IPS-NIHi7 (cell line): ENCODE data around the gene PRICKLE1.
"Not testable (repeated sequence)": the region's sequence is repeated elsewhere in the genome, so short reads cannot be mapped to it uniquely, and the experiment has no call there.

ENCODE experiments used
- DNase-seq: peaks from one replicate; pipeline ENCODE4 v3.0.0; 2012; ENCODE audit warnings: mixed read lengths; ENCODE audit errors: extremely low spot score

Gene PRICKLE1

DNA sequence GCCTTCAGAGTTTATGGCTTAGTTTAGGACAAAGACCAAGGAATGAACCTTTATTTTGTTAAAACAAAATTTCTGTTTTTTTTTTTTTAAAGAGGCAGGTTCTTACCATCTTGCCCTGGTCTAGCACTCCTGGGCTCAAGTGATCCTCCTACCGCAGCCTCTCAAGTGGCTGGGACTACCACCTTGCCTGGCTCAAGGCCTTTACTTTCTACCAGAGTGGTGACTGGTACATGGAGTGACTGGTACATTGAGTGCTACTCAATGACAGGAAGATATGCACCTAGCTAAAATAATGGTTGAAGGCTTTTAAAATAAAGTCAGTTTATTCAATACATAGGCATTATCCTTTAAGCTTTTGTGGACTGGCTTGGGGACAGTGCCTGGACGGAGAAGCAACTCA is 32.6 kb downstream of the PRICKLE1 start:
- DNase-seq: no peak

GRCh38 chr12:42552822-42553221 is 36.7 kb downstream of the PRICKLE1 start:
- no peak for DNase-seq

DNA sequence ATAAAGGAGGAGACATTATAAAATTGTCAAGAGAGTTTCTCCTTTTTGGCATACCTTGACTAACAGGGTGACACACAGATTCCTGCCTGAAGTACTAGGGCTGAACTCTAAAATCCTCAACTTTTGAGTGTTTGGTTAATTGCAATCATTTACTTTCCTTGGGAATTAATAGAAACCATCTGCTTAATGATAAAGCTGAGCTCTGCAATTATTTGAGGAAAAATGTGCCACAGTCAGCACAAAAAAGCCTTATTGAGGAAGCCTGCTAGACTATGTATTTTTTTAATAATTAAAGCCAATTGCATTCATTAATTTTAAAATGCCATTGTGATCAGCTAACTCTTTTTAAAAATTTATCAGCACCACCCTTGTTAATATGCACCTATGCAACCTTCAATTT is 38.7 kb downstream of the PRICKLE1 start:
- no peak for DNase-seq

DNA sequence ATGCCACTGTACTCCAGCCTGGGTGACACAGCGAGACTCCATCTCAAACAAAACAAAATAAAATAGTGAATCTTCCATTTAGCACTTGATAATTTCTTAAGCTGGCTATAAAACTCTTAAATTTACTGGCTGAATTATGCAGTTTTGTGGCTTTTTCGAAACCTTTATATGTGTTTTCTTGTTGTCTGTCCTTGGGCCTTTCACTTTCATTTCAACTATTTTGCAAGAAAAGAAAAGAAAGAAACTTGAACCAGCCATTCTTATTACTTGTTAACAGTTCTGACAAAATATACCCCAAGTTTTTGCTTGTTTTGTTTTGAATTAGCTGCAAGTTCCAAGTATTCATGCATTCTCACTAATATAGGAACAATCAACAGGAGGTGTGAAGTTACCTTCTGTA is 42.8 kb downstream of the PRICKLE1 start:
- DNase-seq: no peak

- no peak for DNase-seq
Observed at GRCh38 chr12:42541965-42542364, 47.6 kb downstream of the PRICKLE1 start.

DNA sequence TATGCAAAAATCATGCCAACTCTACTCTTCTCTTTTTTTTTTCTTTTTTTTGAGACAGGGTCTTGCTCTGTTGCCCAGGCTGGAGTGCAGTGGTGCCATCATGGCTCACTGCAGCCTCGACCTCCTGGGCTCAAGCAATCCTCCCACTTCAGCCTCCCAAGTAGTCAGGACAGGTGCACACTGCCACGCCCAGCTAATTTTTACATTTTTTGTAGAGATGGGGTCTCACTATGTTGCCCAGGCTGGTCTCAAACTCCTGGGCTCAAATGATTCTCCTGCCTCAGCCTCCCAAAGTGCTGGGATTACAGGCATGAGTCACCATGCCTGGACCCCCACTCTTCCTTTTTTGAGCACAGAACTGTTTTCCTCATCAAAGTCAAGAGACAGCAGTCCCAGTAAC is 48.2 kb downstream of the PRICKLE1 start:
- not testable (repeated sequence) for DNase-seq

GRCh38 chr12:42539696-42540095 is 49.9 kb downstream of the PRICKLE1 start:
- DNase-seq: no peak

DNA sequence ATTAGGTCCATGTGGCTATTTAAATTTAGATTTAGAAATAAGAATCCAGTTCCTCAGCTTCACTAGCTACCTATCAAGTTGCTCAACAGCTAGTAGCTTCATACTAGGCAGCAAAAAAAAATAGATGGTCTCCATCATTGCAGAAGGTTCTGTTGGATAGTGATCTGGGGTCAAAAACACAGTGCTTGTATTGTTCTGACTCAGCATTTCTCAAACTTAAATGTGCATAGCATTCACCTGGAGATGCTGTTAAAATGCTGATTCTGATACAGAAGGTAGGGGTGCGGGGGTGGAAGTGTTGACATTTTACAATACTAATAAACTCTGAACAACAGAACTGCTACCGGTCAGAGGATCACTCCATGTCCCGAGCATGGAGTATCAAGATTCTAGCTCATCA is 51.3 kb downstream of the PRICKLE1 start:
- no peak for DNase-seq

DNA sequence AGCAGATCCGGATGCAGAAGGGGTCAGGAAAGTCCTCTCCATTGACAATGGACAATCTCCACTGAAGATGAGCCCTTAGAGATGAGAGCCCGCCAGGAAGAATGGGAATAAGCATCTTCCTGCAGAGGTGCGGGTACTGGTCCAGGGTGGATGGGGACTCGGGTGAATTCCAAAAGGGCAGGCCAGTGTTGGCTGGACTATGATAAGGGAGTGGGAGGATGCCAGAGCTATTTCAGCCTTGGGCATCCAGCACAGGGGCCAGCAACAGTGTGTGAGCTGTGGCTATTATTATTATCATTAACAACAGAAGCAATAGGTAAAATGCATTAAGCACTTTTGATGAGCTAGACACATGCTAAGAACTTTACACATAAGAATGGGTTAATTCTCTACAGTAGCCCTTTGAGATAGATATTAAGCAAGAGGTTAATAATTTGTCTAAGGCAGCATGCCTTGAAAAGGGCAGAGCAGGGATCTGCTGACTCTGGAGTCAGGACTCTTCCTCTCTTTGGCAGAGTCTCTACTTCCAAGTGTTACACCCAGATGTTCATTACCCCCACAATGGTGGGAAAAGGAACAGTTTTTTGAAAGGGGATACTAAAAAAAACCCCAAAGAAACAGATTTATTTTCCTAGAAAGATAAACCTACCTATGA is 55.2 kb downstream of the PRICKLE1 start:
- DNase-seq: no peak

GRCh38 chr12:42530284-42530683 is 59.3 kb downstream of the PRICKLE1 start:
- no peak for DNase-seq

- DNase-seq: no peak
Observed at GRCh38 chr12:42525444-42525843, 64.1 kb downstream of the PRICKLE1 start.

DNA sequence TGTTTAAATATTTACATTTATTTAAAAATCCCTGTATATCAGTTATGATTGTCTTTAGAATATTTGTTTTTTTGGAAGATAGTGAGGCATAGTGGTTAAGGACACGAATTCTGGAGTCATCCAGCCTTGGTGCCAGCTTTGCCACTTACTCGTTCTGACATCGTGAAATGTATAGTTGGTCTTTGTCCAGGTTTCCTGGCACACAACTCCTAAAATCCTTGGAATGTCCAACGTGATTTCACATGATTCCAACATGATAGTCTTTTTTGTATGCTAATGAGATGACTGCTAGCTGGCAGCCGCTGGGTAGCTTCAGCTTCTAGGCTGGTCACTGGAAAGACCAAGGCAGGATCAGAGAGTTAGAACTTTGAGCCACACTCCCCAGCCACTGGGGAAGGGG is 64.8 kb downstream of the PRICKLE1 start:
- no peak for DNase-seq

DNA sequence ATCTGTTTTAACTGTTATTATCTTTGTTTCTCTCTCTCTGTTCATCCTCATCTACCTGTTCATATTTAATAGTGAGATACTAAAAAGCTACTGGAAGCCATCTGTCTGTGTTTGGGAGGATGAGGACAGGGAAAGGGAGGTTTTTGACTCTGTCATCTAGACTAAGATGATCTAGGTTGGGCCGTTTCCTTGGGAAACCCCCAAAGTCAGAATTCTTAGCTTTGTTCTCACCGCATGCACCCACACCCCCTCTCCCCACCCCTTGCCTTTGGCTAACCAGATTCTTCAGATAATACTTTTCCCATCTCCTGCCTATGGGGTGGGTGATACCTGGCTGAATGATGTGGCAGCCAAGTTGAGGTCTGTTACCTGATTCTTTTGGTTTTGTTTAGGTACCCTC is 73.0 kb downstream of the PRICKLE1 start:
- DNase-seq: no peak

DNA sequence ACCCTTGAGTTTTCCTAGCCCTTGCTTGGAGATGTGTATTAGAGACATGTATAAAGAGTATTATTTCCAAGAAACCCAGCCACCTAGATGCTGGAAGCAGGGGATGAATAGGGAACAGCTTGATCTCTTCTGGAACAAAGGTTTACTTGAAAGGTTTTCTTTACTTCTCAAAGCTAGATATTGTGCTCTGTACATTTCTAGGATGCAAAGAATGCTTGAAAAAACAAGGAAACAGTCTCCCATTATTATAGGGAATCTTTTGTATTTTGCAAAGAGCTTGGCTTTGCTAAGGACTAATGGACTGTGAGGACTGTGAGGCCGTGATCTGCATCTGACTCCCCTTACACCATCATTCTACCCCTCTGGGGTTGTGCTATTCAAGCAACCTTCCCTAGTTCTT is 77.9 kb downstream of the PRICKLE1 start:
- no peak for DNase-seq

DNA sequence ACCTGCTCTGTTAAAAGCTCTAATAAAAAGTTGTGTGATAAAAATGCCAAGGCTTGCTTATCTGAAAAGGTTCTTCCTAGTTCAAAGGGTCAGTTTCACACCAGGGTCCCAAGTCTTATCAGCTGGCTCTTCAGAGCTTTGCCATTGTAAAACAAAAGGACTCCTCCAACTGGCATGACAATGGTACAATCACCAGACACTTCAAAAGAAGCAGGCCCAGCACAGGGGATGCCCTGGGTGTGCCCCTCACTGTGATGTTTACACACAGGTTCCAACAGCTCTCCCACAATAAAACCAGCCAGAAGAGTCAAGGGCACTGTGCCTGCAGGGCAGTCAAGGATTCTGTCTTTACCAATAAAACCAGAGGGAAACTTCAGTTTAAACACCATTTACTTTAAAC is 78.7 kb downstream of the PRICKLE1 start:
- DNase-seq: peak; percentile 34

DNA sequence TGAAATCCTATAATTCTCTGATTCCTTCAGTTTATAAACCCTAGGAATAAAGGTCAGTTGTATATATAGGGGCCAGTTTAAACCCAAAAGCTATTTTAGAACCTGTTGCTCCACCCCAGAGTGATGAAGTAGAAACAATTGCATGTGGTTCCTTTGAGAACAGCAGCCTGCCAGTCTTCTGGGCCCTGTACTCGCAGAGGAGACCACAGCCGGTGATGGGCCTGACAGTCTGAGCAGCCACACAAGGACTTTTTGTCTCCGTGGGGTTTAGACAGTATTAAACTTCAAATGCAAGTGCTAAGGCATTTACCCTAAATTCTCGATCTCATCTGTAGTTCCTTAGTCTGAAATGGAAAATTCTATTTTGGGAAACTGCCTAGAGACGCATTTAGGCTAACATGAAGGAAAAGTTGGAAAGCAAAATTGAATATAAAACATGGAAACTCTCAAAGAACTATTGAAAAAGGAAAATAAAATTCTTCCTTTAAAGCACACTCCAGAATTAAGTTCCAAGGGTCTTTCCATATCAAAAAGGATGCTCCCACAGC is 80.6 kb downstream of the PRICKLE1 start:
- DNase-seq: no peak

DNA sequence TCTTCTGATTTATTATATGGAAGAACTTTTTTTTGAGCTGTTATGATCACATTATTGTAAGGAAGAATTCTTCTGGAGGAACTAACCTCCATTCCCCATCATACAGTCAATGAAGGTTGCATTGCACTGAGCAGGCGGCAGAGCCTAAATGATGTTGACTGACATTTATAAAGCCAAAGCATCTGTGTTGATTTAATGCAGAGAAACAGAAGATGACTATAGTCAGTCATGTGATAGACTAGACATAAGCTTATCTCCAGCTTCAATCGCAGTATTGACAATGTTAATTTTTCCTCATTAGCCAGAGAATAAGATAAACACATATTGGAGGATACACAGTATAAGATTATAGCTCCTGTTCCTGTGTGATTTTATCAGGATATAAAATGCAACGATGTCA is 82.0 kb downstream of the PRICKLE1 start:
- DNase-seq: no peak

DNA sequence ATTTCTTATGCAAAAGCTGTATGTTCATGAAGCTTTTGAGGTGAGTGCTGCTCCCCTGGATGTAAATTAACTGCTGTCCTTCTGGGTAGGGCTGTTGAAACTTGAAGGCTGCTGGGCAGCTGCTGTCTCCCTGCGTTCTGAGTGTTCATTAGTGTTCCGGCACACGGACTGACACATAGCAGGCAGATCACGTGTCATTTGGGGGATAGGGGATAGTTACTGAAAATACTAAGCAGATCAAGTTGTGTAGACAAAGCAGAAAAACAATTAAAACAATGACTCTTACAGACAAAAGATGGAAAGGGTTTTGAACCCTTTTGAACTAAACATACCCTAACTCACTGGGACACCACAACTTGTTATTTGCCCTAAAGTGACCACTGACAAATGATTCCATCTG is 82.5 kb downstream of the PRICKLE1 start:
- no peak for DNase-seq

- no peak for DNase-seq
Observed at GRCh38 chr12:42504049-42504448, 85.5 kb downstream of the PRICKLE1 start.

- DNase-seq: no peak
Observed at GRCh38 chr12:42502682-42503081, 86.9 kb downstream of the PRICKLE1 start.

GRCh38 chr12:42498549-42499247 is 90.8 kb downstream of the PRICKLE1 start:
- no peak for DNase-seq

DNA sequence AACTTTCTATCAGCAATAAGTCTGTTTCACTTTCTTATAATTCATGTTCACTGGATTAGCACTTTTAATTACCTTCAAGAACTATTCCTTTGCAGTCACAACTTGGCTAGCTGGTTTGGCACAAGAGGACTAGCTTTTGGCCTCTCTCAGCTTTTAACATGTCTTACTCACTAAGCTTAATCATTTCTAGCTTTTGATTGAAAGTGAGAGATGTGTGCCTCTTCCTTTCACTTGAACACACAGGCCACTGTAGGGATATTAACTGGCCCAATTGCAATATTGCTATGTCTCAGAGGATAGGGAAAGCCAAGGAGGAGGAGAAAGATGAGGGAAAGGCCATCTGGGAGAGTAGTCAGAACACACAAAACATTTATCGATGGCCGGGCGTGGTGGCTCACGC is 92.7 kb downstream of the PRICKLE1 start:
- DNase-seq: no peak

DNA sequence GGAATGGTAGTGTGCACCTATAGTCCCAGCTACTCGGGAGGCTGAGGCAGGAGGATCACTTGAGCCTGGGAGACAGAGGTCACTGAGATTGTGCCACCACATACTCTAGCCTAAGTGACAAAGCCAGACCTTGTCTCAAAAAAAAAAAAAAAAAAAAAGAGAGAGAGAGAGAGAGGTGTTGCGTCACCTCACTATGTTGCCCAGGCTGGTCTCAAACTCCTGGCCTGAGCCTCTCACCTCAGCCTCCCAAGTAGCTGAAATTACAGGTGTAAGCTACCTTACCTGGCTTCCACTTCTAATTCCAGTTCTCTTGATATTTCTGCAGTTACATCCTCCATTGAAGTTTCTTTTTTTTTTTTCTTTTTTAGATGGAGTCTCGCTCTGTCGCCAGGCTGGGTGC is 94.3 kb downstream of the PRICKLE1 start:
- no peak for DNase-seq
